Endothelial cell of umbilical vein (primary cell): Measurements from ENCODE around the gene STXBP2. TPM values are rescaled to one million over a fixed set of nuclear protein-coding genes. Genes with fewer than 3 reads are reported as not detected.

Source experiments
- BruUV-seq: library from RNA; stranded (reverse); fragments of 400-500 nt; replicated peaks from 2 replicates; lab custom pipeline; 2021; lab: Mats Ljungman, UMichigan
- CTCF ChIA-PET: fragments of 300-600, 350-600 bp; sonication (Branson Sonifier 250); formaldehyde crosslinking; loops from one replicate; lab custom pipeline; 2021; ENCODE audit warnings: antibody characterized with exemption, inconsistent platforms; lab: Charles Lee
- POLR2A ChIA-PET: fragments of 300-600, 350-600 bp; sonication (Branson Sonifier 250); formaldehyde crosslinking; loops from one replicate; lab custom pipeline; 2021; ENCODE audit warnings: antibody characterized with exemption, inconsistent platforms; lab: Charles Lee
- DNase-seq: peaks from one replicate; pipeline ENCODE4 v3.0.0-alpha.2; 2011; ENCODE audit warnings: low read depth, low spot score
- FAIRE-seq: peaks from 2 replicates; lab custom pipeline; 2011; peaks lifted over from hg19 to GRCh38; lab: Jason Lieb, UNC
- H2AFZ ChIP-seq: 2 replicates; pipeline ENCODE4 v1.6.0; 2012; ENCODE audit warnings: low read depth, low read length, control low read depth, inconsistent platforms
- H3K27ac ChIP-seq: 2 replicates; pipeline ENCODE4 v1.5.1; 2011; ENCODE audit warnings: low read depth, mild to moderate bottlenecking, control low read depth, low read length, moderate library complexity; ENCODE audit not compliant: insufficient read depth
- H3K27me3 ChIP-seq, 2 experiments: 2 replicates each; pipeline versions ENCODE4 v1.6.0 to v1.6.1; 2011; ENCODE audit warnings: low read length in 2 of 2, mixed read lengths in 1 of 2; ENCODE audit not compliant: control insufficient read depth in 2 of 2, insufficient read depth in 2 of 2
- H3K36me3 ChIP-seq, 2 experiments: 2 replicates in 1 of 2; 3 replicates in 1 of 2; pipeline ENCODE4 v1.5.1; 2011; ENCODE audit warnings: low read length in 2 of 2, mild to moderate bottlenecking in 1 of 2, moderate library complexity in 1 of 2; ENCODE audit not compliant: control insufficient read depth in 2 of 2, insufficient read depth in 2 of 2; ENCODE audit errors: extremely low read depth in 1 of 2
- H3K4me1 ChIP-seq: 3 replicates; pipeline ENCODE4 v1.5.1; 2011; ENCODE audit warnings: mild to moderate bottlenecking, low read length; ENCODE audit not compliant: control insufficient read depth, insufficient read depth; ENCODE audit errors: extremely low read depth
- H3K4me2 ChIP-seq: 2 replicates; pipeline ENCODE4 v1.6.1; 2011; ENCODE audit warnings: low read length, control low read depth, mixed read lengths; ENCODE audit not compliant: insufficient read depth
- H3K4me3 ChIP-seq, 3 experiments: fragments of 200-600 bp in 1 of 3; sonication (generic), shearing (Covaris generic) in 1 of 3; replicated peaks in 1 of 3; 2 replicates each; pipeline ENCODE4 v1.5.1; 2011 to 2016; ENCODE audit warnings: control low read depth in 3 of 3, low read length in 3 of 3, mild to moderate bottlenecking in 2 of 3, inconsistent platforms in 1 of 3, low read depth in 1 of 3, moderate library complexity in 1 of 3; ENCODE audit not compliant: insufficient read depth in 1 of 3
- H3K79me2 ChIP-seq: 2 replicates; pipeline ENCODE4 v1.6.0; 2012; ENCODE audit warnings: low read length, inconsistent platforms; ENCODE audit not compliant: control insufficient read depth, insufficient read depth
- H3K9ac ChIP-seq: replicated peaks from 2 replicates; pipeline ENCODE3; 2011; ENCODE audit warnings: low read length, control low read depth; ENCODE audit not compliant: insufficient read depth; ENCODE audit errors: extremely low read depth
- H3K9me1 ChIP-seq: replicated peaks from 3 replicates; pipeline ENCODE4 v1.6.0; 2011; ENCODE audit warnings: mild to moderate bottlenecking, low read length; ENCODE audit not compliant: control insufficient read depth, insufficient read depth; ENCODE audit errors: extremely low read depth
- H3K9me3 ChIP-seq: replicated peaks from 2 replicates; pipeline ENCODE4 v1.5.1; 2012; ENCODE audit warnings: low read length, inconsistent platforms; ENCODE audit not compliant: control insufficient read depth, insufficient read depth
- H4K20me1 ChIP-seq: replicated peaks from 2 replicates; pipeline ENCODE3; 2011; ENCODE audit warnings: mild to moderate bottlenecking, low read length; ENCODE audit not compliant: control insufficient read depth, insufficient read depth; ENCODE audit errors: extremely low read depth
- CTCF ChIP-seq, 2 donors: IDR thresholded peaks; 1 replicate in 1 of 2; 2 replicates in 1 of 2; pipeline ENCODE4 v1.5.1; 2011; ENCODE audit warnings: low read length in 2 of 2, mild to moderate bottlenecking in 2 of 2, moderate library complexity in 2 of 2, control low read depth in 1 of 2, inconsistent platforms in 1 of 2, low read depth in 1 of 2; ENCODE audit not compliant: insufficient read depth in 1 of 2; ENCODE audit errors: extremely low read depth in 1 of 2
- EZH2 ChIP-seq: IDR thresholded peaks from 2 replicates; pipeline ENCODE4 v1.6.1; 2012; ENCODE audit warnings: borderline replicate concordance, low read depth, mild to moderate bottlenecking, moderate library complexity, low read length, inconsistent platforms; ENCODE audit not compliant: severe bottlenecking
- FOS ChIP-seq: IDR thresholded peaks from 2 replicates; pipeline ENCODE4 v1.6.1; 2011; ENCODE audit warnings: mild to moderate bottlenecking, low read length, moderate library complexity, borderline replicate concordance; ENCODE audit not compliant: insufficient read depth
- GATA2 ChIP-seq: IDR thresholded peaks from 2 replicates; pipeline ENCODE4 v1.7.0; 2011; ENCODE audit warnings: low read depth, mild to moderate bottlenecking, moderate library complexity, mixed read lengths, low read length; ENCODE audit not compliant: insufficient read length, insufficient read depth
- JUN ChIP-seq: IDR thresholded peaks from 2 replicates; pipeline ENCODE4 v1.6.1; 2011; ENCODE audit warnings: borderline replicate concordance, low read depth; ENCODE audit not compliant: insufficient read length, insufficient read depth
- MAX ChIP-seq: IDR thresholded peaks from 2 replicates; pipeline ENCODE4 v1.6.1; 2011; ENCODE audit not compliant: insufficient read depth, insufficient read length
- MYC ChIP-seq: IDR thresholded peaks from one replicate; pipeline ENCODE4 v1.6.1; 2011; ENCODE audit warnings: mild to moderate bottlenecking, low read depth, low read length
- POLR2A ChIP-seq: IDR thresholded peaks from 2 replicates; pipeline ENCODE4 v1.6.1; 2012; ENCODE audit warnings: low read depth, mild to moderate bottlenecking, control low read depth, low read length
- POLR2AphosphoS5 ChIP-seq: IDR thresholded peaks from 2 replicates; pipeline ENCODE4 v1.6.1; 2012; ENCODE audit warnings: low read depth, mild to moderate bottlenecking, control low read depth, low read length, moderate library complexity; ENCODE audit not compliant: insufficient read depth
- dilution Hi-C: fragments of 300-500 bp; cut with MboI; formaldehyde crosslinking; loops from one replicate; pipeline ENCODE4 v1.15.0; 2019; ENCODE audit warnings: low sequenced_read_pairs; ENCODE audit not compliant: extremely low pct_ligation_motif_present
- intact Hi-C: fragments of 100-400 bp; cut with micrococcal nuclease; formaldehyde crosslinking; loops from one replicate; pipeline ENCODE4 v1.10.0; 2022
- polyA plus RNA-seq, 4 experiments: library from polyadenylated mRNA; depleted of rRNA in 3 of 4; stranded (reverse) in 3 of 4; unstranded in 1 of 4; fragments of >200 nt; gene quantifications; 2 replicates each; pipeline versions ENCODE4 v1.2.1 to v1.2.3, GENCODE V29; 2011 to 2012; ENCODE audit warnings: missing spikeins in 1 of 4
- total RNA-seq: library from RNA; stranded (reverse); gene quantifications from 2 replicates; pipeline ENCODE4 v1.2.3, GENCODE V29; 2021

STXBP2 gene
- total and polyA plus RNA-seq, 2 donors (not counting 3 experiments of a cell fraction or from before 2014, with no cell fraction given): 70.0 to 105 TPM

GRCh38 chr19:7663706-7664105 lies 26.8 kb downstream of the STXBP2 start:
- dilution Hi-C loops: no loop called here
- no peak for DNase-seq
- H3K9ac ChIP-seq: no peak overlapping the region
- H3K79me2 ChIP-seq: no peaks in the 10 kb centered on the region
- intact Hi-C loops: no loop called here
- H3K36me3 ChIP-seq: no peaks in the 10 kb centered on the region
- H3K27ac ChIP-seq: no peak overlapping the region
- H3K9me3 ChIP-seq: no peaks in the 10 kb centered on the region
- no peak overlapping the region for H2AFZ ChIP-seq
- CTCF ChIA-PET: interaction anchor here (1.2 kb wide), 1 partner anchor 205 kb away, joined by 3 read pairs; no protein-coding TSS in a partner anchor
- no peaks in the 10 kb centered on the region for H3K9me1 ChIP-seq
- H3K4me1 ChIP-seq: no peaks in the 10 kb centered on the region
- H3K4me3 ChIP-seq: no peak overlapping the region
- POLR2A ChIA-PET: no interaction called here
- peaks cover 0 to 2% of the 10 kb centered on the region in 2 experiments for H3K27me3 ChIP-seq
- no peak for TF ChIP-seq MAX
- TF ChIP-seq POLR2AphosphoS5: no peak
- no peak for TF ChIP-seq MYC
- no peak for TF ChIP-seq EZH2
- no peak for TF ChIP-seq FOS
- TF ChIP-seq CTCF (IDR thresholded peaks at IDR 0.05; ENCODE audit: extremely low read depth in 1 of 2, insufficient read depth in 1 of 2, low read depth in 1 of 2, low read length in 2 of 2): no peak
- no peak for TF ChIP-seq POLR2A
- no peak for TF ChIP-seq GATA2
- no peak for TF ChIP-seq JUN
- H3K4me2 ChIP-seq: no peak overlapping the region
- FAIRE-seq: no peak
- no peaks in the 10 kb centered on the region for H4K20me1 ChIP-seq
- no TSS peak for BruUV-seq
